T-helper 2 cell treated with Interferon-gamma antibody and Interleukin-4, amounts not matched to agents 100 ng/mL and 5 ng/mL, for 36 hours (primary cell): ENCODE results near the gene KCNG4. TPM values are rescaled to one million over a fixed set of nuclear protein-coding genes. Genes with fewer than 3 reads are reported as not detected.

Experiments used
- intact Hi-C: fragments of 100-400 bp; cut with micrococcal nuclease; formaldehyde crosslinking; loops from one replicate; pipeline ENCODE4 v1.15.1; 2023
- total RNA-seq: library from RNA; stranded (reverse); gene quantifications from 2 replicates; pipeline ENCODE4 v1.2.3, GENCODE V29; 2022

The KCNG4 gene
- total RNA-seq, 1 donor from 2014 or later, result not detected

DNA sequence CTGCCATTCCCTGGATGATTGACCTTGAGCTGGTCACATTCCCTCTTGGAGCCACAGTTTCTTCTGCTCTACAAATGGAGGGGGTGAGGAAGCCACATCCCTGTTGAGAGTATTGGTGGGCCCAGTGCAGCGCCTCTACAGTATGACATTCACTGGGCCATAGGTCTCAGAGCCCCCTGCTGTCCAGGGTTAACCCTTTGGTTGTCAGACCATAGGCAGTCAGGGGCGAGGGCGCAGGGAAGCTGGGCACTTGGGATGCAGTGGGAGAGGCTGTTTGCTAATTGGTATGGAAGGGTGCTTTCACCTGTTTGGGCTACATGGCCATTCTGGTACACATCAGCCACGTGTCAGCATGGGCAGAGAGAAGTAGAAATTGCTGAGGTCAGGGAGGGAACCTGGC is 27.6 kb upstream of the KCNG4 start:
- intact Hi-C loops, result no loop called here

DNA sequence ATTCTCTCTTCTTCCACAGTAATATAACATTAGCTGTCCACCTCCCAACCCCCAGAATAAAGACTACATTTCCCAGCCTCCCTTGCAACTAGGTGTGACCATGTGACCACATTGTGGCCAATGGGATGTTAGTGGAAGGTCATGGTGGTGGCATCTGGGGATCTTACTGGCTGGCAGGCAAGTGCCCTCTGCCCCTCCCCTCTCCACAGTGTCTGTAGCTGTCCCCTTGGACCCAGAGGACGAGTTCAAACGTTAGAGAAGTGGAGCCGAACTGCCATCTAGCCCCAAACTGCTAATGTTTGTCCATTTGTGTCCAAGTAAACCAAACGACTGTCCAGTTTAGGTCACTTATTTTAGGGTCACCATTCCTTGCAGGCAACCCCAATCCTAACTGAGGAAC is 26.6 kb upstream of the KCNG4 start:
- intact Hi-C loops, result no loop called here

DNA sequence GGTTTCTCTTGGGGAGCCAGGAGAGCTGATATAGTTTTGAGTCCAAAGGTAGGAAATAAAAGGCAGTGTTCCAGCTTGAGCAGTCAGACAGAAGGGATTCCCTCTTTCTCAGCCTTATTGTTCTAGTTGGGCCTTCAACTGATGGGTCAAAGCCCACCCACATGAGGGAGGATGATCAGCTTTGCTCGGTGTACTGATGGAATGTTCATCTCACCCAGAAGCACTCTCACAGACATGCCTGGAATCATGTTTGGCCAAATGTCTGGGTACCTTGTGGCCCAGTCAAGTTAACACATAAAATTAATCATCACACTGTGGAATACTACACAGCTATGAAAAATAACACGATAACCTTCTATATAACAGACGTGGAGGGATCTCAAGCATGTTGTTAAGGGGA is 23.1 kb upstream of the KCNG4 start:
- intact Hi-C loops, result no loop called here

GRCh38 chr16:84262031-84262430 is 22.2 kb upstream of the KCNG4 start:
- intact Hi-C loops, result no loop called here

DNA sequence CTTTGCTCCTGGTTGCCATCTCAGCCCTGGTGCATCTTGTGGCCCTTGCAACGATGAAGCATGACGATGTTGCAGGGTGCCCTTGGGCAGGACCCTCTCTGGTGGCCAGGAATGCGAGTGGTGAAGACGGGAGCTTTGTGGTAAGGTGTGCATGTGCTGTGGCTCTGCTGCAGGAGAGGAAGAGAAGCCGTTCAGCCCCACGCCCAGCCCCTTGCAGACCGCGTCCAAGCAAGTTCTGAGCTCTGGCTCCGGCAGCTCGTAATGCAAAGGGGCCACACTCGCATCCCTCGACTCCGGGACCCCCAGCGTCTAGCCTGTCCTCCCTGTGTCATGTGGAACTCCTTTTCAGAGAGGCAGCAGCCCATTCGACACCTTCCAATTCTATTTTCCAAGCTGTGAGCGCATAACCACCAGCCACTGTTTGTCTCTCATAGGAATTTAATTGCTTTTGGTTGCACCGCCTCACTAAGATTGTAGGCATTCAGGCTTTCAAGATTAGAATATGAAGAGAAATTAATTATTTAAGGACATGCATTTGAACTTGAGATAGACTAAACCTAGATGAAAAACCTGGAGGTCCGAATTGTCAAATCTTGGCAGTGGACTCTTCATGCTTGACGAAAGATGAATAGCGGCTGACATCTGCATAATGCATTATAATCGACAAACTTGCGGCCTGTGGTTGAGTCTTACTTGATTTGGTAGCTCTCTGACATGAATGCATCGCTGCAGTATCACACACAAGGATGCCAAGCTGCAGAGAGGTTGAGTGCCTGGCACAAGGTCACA is 21.1 kb upstream of the KCNG4 start:
- intact Hi-C loops, result no loop called here

DNA sequence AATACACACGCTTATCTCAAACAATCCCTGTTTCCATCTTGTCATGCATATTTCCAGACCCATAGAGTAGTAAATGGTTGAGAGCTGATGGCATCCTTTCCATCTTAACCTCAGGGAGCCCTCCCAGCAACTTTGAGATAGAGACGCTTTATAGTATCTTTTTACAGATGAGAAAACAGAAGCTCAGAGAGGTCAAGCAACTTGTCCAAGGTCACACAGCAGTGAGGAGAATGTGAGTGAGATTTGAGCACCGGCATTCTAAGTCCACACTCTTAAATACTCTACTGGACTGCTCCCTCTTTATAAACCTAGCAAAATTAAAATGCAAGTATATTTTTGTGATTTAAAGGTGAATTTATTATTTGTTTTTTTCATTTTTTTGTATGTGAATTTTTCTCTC is 19.9 kb upstream of the KCNG4 start:
- intact Hi-C loops, result no loop called here

DNA sequence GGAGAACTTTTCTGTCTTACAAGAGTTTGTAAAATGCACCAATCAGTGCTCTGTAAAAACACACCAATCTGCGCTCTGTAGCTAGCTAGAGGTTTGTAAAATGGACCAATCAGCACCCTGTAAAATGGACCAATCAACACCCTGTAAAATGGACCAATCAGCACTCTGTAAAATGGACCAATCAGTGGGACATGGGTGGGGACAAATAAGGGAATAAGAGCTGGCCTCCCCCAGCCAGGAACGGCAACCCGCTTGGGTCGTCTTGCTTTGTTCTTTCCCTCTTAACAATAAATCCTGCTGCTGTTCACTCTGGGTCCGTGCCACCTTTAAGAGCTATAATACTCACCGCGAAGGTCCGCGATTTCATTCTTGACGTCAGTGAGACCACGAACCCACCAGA is 18.5 kb upstream of the KCNG4 start:
- intact Hi-C loops, result no loop called here

DNA sequence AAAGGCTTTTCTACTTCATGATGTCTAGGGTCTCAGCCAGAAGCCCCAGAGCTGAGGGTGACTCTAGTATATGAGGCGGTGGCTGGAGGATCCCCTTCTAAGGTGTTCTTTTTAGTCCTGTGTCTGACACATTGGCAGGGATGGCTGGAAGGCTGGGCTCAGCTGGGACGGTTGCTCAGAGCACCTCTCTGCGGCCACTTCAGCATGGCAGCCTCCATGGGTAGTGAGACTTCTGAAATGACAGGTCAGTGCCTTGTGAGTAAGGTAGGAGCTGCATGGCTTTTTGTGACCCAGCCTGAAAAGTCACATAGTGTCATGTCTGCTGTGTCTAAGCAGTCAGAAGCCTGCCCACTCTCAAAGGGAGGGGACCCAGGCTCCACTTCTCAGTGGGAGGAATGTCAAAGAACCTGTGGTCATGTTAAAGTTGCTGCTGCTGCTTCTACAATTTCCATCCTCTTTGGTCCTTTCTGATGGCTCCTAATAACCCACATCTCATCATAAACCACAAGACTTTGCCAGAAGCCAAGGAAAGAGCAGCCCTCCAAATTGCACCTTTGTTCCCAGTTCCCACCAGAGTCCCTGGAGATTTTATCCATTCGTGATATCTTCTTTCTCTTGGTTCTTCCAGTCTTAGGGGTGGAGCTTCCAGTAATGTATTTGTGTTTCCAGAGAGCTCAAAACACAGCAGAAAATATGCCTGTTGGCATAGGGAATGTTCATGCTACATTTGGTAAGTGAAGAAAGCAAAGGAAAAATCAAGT is 15.4 kb upstream of the KCNG4 start:
- intact Hi-C loops, result no loop called here

GRCh38 chr16:84254062-84254461 is 14.2 kb upstream of the KCNG4 start:
- intact Hi-C loops, result no loop called here

DNA sequence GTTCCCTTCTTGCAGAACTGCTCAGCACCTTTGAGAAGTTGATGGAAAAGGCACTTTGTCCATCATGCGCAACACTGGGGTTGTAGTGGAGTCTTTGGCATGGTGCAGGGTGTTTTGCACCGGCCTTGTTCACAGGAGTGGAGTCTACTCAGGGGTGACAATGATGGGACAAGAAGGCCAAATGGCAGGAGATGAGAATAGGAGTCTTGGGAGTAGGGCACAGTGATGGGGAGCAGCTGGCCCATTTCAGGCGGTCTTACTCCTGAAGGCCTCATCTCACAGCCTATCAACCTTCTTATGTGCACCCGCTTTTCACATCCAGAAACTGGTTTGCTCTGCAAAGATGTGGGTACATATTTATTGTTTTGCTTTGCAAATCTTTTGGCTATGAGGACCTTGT is 13.4 kb upstream of the KCNG4 start:
- intact Hi-C loops, result no loop called here

GRCh38 chr16:84252184-84252583 is 12.4 kb upstream of the KCNG4 start:
- intact Hi-C loops, result no loop called here

DNA sequence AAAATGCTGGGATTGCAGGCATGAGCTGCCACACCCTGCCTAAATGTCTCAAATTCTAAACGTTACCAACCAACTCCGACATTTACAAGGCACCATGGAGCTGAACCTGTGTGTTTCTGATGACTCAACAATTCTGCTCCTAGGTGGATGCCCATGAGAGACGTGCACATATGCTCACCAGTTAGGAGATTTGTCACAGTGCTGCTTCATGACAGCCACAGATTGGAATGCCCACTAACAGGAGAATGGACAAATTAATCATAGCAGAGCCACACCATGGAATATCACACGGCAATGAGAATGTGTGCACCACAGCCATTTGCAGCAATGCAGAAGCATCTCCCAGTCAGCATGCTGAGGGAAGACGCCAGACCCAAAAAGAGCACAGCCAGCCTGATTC is 8.0 kb upstream of the KCNG4 start:
- intact Hi-C loops, result no loop called here

DNA sequence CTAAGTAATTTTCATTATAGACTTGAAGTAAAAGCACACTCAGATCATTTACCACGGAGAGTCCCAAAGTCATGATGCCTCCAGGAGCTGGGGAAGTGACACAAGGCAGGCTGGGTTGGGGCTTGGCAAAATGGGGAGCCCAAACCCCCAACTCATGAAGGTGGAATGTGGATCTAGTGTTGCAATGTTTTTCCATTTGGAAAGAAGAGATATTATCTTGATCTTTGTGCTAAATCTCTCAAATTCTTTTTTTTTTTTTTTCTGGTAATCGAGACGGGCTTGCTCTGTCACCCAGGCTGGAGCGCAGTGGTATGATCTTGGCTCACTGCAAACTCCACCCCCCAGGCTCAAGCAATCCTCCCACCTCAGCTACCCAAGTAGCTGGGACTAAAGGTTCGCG is 7.5 kb upstream of the KCNG4 start:
- intact Hi-C loops, result no loop called here

DNA sequence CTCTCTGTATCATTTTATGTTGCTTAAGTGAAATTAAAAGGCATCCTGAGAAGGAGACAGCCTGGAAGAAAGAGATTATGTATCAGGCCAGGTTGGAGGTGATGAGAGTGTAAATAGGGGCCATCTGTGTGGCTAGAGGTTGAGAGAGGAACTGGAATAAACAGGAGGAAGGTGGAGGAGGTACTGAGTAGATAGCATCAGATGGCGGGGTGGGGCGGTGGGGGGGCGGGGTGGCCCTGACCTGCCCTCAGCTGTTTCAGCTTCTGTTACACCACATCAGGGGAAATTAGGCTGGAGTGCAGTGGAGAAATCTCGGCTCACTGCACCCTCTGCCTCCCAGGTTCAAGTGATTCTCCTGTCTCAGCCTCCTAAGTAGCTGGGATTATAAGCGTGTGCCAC is 6.9 kb upstream of the KCNG4 start:
- intact Hi-C loops, result no loop called here

GRCh38 chr16:84245956-84246678 is 6.3 kb upstream of the KCNG4 start:
- intact Hi-C loops, result no loop called here

- intact Hi-C loops, result no loop called here
These were observed 4.9 kb upstream of the KCNG4 start for GRCh38 chr16:84244728-84245127.

DNA sequence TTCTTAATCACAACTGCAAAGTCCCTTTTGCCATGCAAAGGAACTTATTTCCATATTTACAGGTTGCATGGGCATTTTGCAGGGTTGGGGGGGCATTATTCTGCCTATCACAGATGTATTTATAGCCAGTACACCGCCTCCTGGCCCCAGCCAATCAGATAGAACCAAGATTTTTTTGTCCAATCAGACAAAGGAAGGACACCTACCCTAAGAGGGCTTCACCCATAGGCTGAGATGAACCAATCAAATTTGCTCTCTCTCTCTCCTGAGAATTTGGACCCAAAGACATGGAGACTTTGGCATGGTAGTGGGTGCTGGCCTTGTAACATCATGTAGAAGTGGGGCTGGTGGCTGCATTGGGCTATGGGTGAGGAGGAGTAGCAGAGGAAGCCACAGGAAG is 3.9 kb upstream of the KCNG4 start:
- intact Hi-C loops, result no loop called here

DNA sequence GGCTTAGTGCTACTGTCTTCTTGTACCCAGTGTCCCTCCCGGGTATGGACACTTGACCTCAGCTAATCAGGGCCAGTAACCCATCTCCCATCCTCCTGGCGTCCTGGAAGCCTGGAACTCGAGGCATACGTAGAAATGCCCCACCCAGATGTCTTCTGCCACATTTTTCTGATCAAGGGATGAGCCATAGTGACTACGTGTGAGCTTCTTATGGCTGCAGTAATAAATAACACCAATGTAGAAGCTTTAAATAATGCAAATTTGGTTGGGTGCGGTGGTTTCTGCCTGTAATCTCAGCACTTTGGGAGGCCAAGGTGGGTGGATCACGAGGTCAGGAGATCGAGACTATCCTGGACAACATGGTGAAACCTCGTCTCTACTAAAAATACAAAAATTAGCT is 3.0 kb upstream of the KCNG4 start:
- intact Hi-C loops, result no loop called here

DNA sequence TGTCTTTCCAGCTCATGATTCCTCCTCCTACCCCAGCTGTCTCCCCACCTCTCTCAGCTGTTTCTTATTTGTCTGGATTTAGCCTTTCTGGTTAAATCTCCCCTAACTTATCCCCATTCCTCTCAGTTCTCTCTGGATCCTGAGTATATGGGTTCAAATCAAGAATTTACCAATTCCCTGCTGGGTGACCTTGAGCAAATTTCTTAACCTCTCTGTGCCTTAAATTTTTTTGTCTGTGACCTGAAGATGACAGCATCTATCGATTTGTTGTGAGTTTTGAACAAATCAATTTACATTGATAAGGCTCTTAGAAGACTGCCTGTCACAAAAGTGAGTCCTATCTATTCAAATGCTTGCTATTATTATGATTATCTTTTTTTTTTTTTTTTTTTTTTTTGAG is 2.0 kb upstream of the KCNG4 start:
- intact Hi-C loops, result no loop called here

GRCh38 chr16:84240455-84240854 is 643 bp upstream of the KCNG4 start:
- intact Hi-C loops, result no loop called here

GRCh38 chr16:84239141-84239769 is 557 bp downstream of the KCNG4 start:
- intact Hi-C loops, result no loop called here
